HCT116 (cell line): Measurements from ENCODE around the gene RIPOR3.

Source experiments
- CTCF ChIP-seq, 3 experiments: fragments of 200-600 bp in 1 of 3; sonication (generic) in 1 of 3; IDR thresholded peaks in 2 of 3; conservative IDR thresholded peaks in 1 of 3; 2 replicates each; pipeline ENCODE4 v1.5.1; 2012 to 2017; ENCODE audit warnings: low read depth in 2 of 3, low read length in 2 of 3, antibody characterized with exemption in 1 of 3, borderline replicate concordance in 1 of 3, control low read depth in 1 of 3, mild to moderate bottlenecking in 1 of 3, mixed read lengths in 1 of 3, mixed run types in 1 of 3, moderate library complexity in 1 of 3; ENCODE audit not compliant: insufficient read depth in 1 of 3
- EZH2 ChIP-seq: fragments of 200-600 bp; sonication (generic); IDR thresholded peaks from 2 replicates; pipeline ENCODE4 v1.6.1; 2017; ENCODE audit warnings: antibody characterized with exemption, mixed run types
- EZH2phosphoT487 ChIP-seq: fragments of 200-600 bp; IDR thresholded peaks from 2 replicates; pipeline ENCODE4 v1.6.1; 2018; ENCODE audit warnings: antibody characterized with exemption, borderline replicate concordance
- POLR2A ChIP-seq: IDR thresholded peaks from 2 replicates; pipeline ENCODE4 v1.7.0; 2011; ENCODE audit warnings: borderline replicate concordance; ENCODE audit not compliant: insufficient read depth, insufficient read length; ENCODE audit errors: extremely low read depth

- TF ChIP-seq CTCF (IDR thresholded peaks at IDR 0.05 in 2 of 3, conservative IDR thresholded peaks at IDR 0.05 in 1 of 3; ENCODE audit: borderline replicate concordance in 1 of 3, insufficient read depth in 1 of 3, low read depth in 2 of 3, low read length in 2 of 3) (no peak), EZH2phosphoT487 (no peak), EZH2 (no peak), POLR2A (no peak)
Measured at GRCh38 chr20:50589548-50590347, 101.6 kb downstream of the RIPOR3 start.
